GM21381 (cell line): Measurements from ENCODE around the gene PPP1R3E.
A peak's percentile ranks its signal among the peaks of the same experiment; 100 is the strongest.

Experiments used
- ATAC-seq: cut with Tn5 transposase; IDR thresholded peaks from one replicate; pipeline ENCODE4 v1.9.1; 2021; ENCODE audit warnings: mild to moderate bottlenecking, moderate library complexity; ENCODE audit not compliant: unreplicated experiment

The PPP1R3E gene

GRCh38 chr14:23322568-23323517, 20.2 kb upstream of the PPP1R3E start:
- no peak for ATAC-seq

GRCh38 chr14:23321572-23322547, 19.2 kb upstream of the PPP1R3E start:
- peak; percentile 10 for ATAC-seq

GRCh38 chr14:23320584-23321571, 18.2 kb upstream of the PPP1R3E start, which contains the start of gene PABPN1:
Gene PABPN1, plus strand, starts transcription at chr14:23321457. Its CDS starts 13 bp downstream, at chr14:23321470.
- peak; percentile 84 for ATAC-seq

- ATAC-seq, result no peak
These were observed 17.3 kb upstream of the PPP1R3E start for GRCh38 chr14:23319746-23320583.

GRCh38 chr14:23316300-23316699, 13.6 kb upstream of the PPP1R3E start:
- ATAC-seq, result no peak

GRCh38 chr14:23310546-23310945, 7.9 kb upstream of the PPP1R3E start:
- no peak for ATAC-seq

DNA sequence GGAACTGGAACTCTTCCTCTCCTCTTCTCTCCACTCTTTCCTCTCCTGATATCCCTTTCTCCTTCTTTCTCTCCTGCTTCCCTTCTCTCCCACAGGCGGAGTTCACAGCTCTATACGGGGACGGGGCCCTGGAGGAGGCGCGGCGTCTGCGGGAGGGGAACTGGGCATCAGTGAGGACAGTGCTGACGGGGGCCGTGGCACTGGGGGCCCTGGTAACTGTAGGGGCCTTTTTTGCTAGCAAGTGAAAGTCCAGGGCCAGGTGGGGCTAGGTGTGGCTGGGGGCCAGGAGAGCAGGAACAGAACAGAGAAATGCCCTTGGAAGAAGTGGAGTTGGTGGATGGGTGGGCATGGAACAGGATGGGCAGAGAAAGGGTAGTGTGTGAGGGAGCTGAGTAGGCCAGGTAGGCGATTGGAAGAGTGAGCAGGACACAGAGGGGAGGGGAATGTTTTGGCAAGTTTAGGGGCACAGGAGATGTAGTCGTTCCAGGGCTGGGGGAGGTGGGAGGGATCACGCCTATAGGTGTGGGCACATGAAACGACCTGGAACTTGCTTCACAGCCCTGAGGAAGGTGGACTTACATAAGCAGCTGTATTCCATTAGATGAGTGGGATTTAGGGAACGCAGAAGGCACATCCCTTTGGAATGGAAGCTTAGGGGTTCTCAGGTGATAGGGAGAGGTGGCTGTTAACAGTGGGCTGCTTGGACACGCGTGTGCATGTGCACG, 6.2 kb upstream of the PPP1R3E start:
- no peak for ATAC-seq

DNA sequence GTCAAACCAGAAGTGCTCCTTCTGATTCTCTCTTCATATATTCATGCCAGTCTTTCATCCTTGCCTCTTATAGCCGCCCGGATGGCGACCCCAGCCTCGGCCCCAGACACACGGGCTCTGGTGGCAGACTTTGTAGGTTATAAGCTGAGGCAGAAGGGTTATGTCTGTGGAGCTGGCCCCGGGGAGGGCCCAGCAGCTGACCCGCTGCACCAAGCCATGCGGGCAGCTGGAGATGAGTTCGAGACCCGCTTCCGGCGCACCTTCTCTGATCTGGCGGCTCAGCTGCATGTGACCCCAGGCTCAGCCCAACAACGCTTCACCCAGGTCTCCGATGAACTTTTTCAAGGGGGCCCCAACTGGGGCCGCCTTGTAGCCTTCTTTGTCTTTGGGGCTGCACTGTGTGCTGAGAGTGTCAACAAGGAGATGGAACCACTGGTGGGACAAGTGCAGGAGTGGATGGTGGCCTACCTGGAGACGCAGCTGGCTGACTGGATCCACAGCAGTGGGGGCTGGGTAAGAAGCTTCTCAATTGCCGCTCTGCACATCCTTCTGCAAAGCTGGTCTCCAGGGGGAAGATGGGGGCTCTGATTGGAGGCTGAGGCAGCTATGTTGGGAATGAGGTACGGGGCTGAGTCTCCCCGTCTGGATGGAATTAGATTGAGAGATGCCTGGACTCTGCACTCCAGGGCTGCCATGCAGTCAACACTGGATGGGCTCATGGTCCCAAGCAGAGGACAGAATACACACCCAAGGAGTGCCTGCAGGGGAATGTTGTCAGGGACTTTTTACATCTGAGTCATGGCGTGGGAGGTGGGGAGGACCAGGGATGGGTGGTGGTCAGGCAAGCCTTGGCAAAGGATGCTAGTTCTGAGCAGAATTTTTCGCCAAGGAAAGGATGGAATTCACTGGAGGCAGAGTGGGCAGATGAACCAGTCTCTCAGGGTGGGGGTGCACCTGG, 5.3 kb upstream of the PPP1R3E start:
- ATAC-seq, result no peak

- no peak for ATAC-seq
These were observed 4.5 kb upstream of the PPP1R3E start for GRCh38 chr14:23307146-23307530.

GRCh38 chr14:23306412-23307145, 3.9 kb upstream of the PPP1R3E start, which contains the start of gene BCL2L2:
Gene BCL2L2, plus strand, starts transcription at chr14:23306833. Its CDS starts 935 bp downstream, at chr14:23307768.
- no peak for ATAC-seq

DNA sequence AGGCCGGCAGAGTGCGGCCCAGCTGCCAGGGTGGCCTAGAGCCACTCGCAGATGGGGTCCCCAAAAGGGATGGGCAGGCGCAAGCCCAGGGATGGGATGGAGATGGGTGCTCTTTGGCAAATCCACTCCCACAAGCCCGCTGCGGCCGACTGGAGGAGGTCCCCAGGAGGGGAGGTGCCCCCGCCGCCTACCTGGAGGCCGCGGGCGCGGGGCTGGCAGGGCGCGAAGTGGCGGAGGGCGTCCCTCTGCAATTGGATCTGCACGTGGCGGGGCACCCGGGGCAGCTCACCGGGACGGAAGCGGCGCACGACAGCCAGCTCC, 730 bp downstream of the PPP1R3E start:
- peak; percentile 7 for ATAC-seq

- ATAC-seq, result peak; percentile 79
These were observed 1.2 kb downstream of the PPP1R3E start for GRCh38 chr14:23301288-23301968.

DNA sequence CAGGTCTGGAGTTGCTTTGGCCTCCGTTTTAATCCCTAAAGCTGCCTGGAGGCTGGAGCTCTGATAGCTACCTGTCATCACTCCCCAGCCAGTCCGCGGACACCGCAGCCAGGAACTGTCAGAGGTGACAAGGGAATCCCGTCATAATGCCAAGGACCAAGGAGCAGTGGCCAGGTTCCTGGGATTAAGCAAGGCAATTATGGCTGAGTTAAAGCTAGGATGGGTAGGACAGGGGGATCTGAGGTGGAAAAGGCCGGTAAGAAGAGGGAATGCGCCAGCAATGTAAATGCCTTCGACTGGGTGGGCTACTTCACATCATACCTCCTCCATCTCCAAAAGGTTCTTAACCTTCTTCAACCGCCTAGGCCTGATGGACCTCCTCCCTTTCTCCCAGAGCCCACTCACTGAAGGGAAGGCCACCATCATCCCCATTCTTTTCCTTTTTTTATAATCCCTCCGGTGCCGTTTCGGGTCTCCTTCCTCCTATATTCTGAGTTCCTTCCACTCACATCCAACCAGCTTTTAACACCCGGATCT, 1.9 kb downstream of the PPP1R3E start:
- no peak for ATAC-seq

DNA sequence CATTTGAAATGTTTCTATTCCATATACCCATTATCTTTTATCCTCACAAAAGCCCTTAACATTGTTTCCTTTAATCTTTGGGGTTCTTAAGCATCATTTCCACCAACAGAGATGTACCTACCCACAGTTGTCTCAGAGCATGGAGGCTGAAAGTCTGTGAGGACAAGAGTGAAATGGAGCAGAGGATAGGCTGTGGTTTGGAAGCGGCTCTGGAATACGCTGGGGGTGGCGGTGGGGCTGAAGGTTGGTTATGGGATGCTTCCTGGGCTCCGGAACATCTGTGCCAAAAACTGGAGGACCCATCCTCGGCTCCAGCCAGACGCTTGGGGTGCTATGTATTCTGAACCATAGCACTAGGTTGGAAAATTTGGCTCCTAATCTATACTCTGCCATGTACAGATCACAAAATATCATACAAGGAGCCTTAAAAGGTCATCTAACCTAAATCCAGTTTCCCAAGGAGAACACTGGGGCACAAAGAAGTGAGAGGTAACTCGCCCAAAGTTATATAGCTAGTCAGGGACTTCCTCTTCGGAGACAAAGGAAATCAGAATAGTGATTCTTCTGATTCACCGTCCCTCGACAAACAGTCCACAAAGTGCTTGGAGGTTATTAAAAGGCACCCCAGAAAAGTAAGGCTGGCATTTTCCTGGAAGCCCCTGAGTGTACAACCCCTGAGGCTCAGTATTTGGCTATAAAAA, 2.5 kb downstream of the PPP1R3E start:
- no peak for ATAC-seq

DNA sequence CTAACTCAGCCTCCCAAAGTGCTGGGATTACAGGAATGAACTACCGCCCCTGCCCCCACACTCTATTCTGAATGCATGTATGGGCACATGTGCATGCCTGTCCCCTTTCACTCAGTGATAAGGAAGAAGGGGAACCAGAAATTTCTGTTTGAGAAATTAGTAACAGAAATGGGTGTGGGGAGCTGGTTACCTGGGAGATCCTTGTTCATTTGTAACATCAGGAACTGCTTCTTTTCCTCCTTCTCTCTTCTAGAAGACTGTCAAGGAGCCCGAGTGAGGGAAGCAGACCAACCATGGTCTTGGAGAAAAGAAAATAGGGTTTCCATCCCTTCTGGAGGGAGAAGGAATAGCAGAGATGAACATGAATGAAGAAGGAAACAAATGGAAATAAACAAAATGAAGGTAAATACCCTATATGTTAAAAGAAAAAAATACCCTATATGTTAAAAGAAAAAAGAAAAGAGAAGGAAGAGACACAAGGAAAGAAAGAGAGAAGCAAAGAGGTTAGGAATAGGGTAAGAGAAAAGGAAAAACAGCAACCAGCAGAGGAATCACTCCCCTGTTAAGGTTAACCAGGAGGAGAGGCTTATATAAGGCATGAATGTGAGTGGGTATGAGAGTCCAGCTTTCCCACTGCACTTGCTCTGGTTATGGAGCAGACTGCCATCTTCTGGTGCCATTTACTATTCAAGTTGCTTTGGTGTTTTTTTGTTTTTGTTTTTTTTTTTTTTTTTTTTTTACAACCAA, 3.3 kb downstream of the PPP1R3E start:
- ATAC-seq, result no peak
